Effector memory CD4-positive, alpha-beta T cell (primary cell): ENCODE results near the gene CCDC14.
A peak's percentile ranks its signal among the peaks of the same experiment; 100 is the strongest.
"Not testable (repeated sequence)": the region's sequence is repeated elsewhere in the genome, so short reads cannot be mapped to it uniquely, and the experiment has no call there.

ENCODE experiments used
- DNase-seq, 3 donors: peaks; one replicate each; pipeline ENCODE4 v3.0.0-alpha.2; 2020
- H3K27ac ChIP-seq: 2 replicates; pipeline ENCODE4 v1.7.0; 2013; ENCODE audit warnings: mild to moderate bottlenecking, low read length, moderate library complexity; ENCODE audit not compliant: insufficient read depth, poor library complexity, severe bottlenecking
- H3K27me3 ChIP-seq: replicated peaks from 2 replicates; pipeline ENCODE4 v1.7.0; 2013; ENCODE audit warnings: mild to moderate bottlenecking, low read length; ENCODE audit not compliant: insufficient read depth, control insufficient read depth, poor library complexity, severe bottlenecking
- H3K36me3 ChIP-seq: 2 replicates; pipeline ENCODE4 v1.7.0; 2013; ENCODE audit warnings: mild to moderate bottlenecking, low read length, moderate library complexity; ENCODE audit not compliant: control insufficient read depth, insufficient read depth
- H3K4me1 ChIP-seq: 2 replicates; pipeline ENCODE4 v1.7.0; 2013; ENCODE audit warnings: low read length, mild to moderate bottlenecking; ENCODE audit not compliant: control insufficient read depth, insufficient read depth, poor library complexity, severe bottlenecking
- H3K4me3 ChIP-seq: 2 replicates; pipeline ENCODE4 v1.7.0; 2013; ENCODE audit warnings: low read length, low read depth, mild to moderate bottlenecking; ENCODE audit not compliant: insufficient read depth, poor library complexity, severe bottlenecking
- H3K9me3 ChIP-seq: 2 replicates; pipeline ENCODE4 v1.7.0; 2013; ENCODE audit warnings: mild to moderate bottlenecking, low read length, moderate library complexity; ENCODE audit not compliant: control insufficient read depth

CCDC14 gene

GRCh38 chr3:123914829-123915228 lies 46.2 kb downstream of the CCDC14 start:
- Histone ChIP-seq H3K27ac (no peak overlapping the region), H3K9me3 (no peaks in the 10 kb centered on the region), H3K27me3 (no peaks in the 10 kb centered on the region), H3K4me3 (no peak overlapping the region), H3K36me3 (peaks cover 17% of the 10 kb centered on the region), H3K4me1 (no peaks in the 10 kb centered on the region)
- DNase-seq: no peak

GRCh38 chr3:123909785-123910184 lies 51.2 kb downstream of the CCDC14 start:
- no peaks in the 10 kb centered on the region for H3K4me1 ChIP-seq
- no peaks in the 10 kb centered on the region for H3K27me3 ChIP-seq
- no peak overlapping the region for H3K4me3 ChIP-seq
- H3K9me3 ChIP-seq: no peaks in the 10 kb centered on the region
- peaks cover 5% of the 10 kb centered on the region for H3K36me3 ChIP-seq
- DNase-seq: no peak
- H3K27ac ChIP-seq: no peak overlapping the region

- Histone ChIP-seq H3K36me3 (no peaks in the 10 kb centered on the region), H3K4me3 (no peak overlapping the region), H3K9me3 (no peaks in the 10 kb centered on the region), H3K27me3 (no peaks in the 10 kb centered on the region), H3K27ac (no peak overlapping the region), H3K4me1 (no peaks in the 10 kb centered on the region)
- DNase-seq: no peak
These were observed 53.3 kb downstream of the CCDC14 start for GRCh38 chr3:123907720-123908119.

- Histone ChIP-seq H3K27ac (no peak overlapping the region), H3K36me3 (no peaks in the 10 kb centered on the region), H3K4me1 (no peaks in the 10 kb centered on the region), H3K27me3 (no peaks in the 10 kb centered on the region), H3K4me3 (no peak overlapping the region), H3K9me3 (no peaks in the 10 kb centered on the region)
- no peak for DNase-seq
These were observed 61.6 kb downstream of the CCDC14 start for GRCh38 chr3:123899300-123899865.

GRCh38 chr3:123893012-123893411 lies 68.0 kb downstream of the CCDC14 start:
- H3K4me1 ChIP-seq: no peaks in the 10 kb centered on the region
- H3K4me3 ChIP-seq: no peak overlapping the region
- no peaks in the 10 kb centered on the region for H3K27me3 ChIP-seq
- H3K9me3 ChIP-seq: no peaks in the 10 kb centered on the region
- no peak overlapping the region for H3K27ac ChIP-seq
- DNase-seq: no peak
- H3K36me3 ChIP-seq: no peaks in the 10 kb centered on the region

- no peak overlapping the region for H3K4me3 ChIP-seq
- no peaks in the 10 kb centered on the region for H3K27me3 ChIP-seq
- no peaks in the 10 kb centered on the region for H3K36me3 ChIP-seq
- no peaks in the 10 kb centered on the region for H3K9me3 ChIP-seq
- no peak overlapping the region for H3K27ac ChIP-seq
- DNase-seq: no peak
- H3K4me1 ChIP-seq: no peaks in the 10 kb centered on the region
These were observed 68.8 kb downstream of the CCDC14 start for GRCh38 chr3:123892195-123892594.

GRCh38 chr3:123890991-123891390 lies 70.0 kb downstream of the CCDC14 start:
- DNase-seq, H3K27me3 ChIP-seq, H3K27ac ChIP-seq, H3K36me3 ChIP-seq, H3K4me1 ChIP-seq, H3K4me3 ChIP-seq, H3K9me3 ChIP-seq: not testable (repeated sequence)

GRCh38 chr3:123890162-123890561 lies 70.9 kb downstream of the CCDC14 start:
- not testable (repeated sequence) for H3K36me3 ChIP-seq, H3K27me3 ChIP-seq, H3K4me1 ChIP-seq, DNase-seq, H3K9me3 ChIP-seq, H3K4me3 ChIP-seq, H3K27ac ChIP-seq

GRCh38 chr3:123884993-123885392 lies 76.0 kb downstream of the CCDC14 start:
- no peak for DNase-seq
- H3K4me3 ChIP-seq: no peak overlapping the region

GRCh38 chr3:123884203-123884831 lies 76.7 kb downstream of the CCDC14 start, which contains the start of gene MYLK:
TSS of gene MYLK (minus strand) at chr3:123884332. CDS start at chr3:123793841, 90,491 bp downstream.
- Histone ChIP-seq H3K27me3 (peaks cover 16% of the 10 kb centered on the region), H3K27ac (no peak within 1 kb of the TSS), H3K36me3 (no peaks in the 10 kb centered on the region), H3K4me1 (peaks cover 6% of the 10 kb centered on the region), H3K4me3 (no peak within 1 kb of the TSS), H3K9me3 (no peaks in the 10 kb centered on the region)
- peak in 1 of 3 donors; percentile 4 for DNase-seq

More at GRCh38 chr3:123884993-123885392, 76.0 kb downstream of the CCDC14 start:
- peaks cover 16% of the 10 kb centered on the region for H3K27me3 ChIP-seq
- no peaks in the 10 kb centered on the region for H3K36me3 ChIP-seq
- no peaks in the 10 kb centered on the region for H3K9me3 ChIP-seq
- H3K27ac ChIP-seq: no peak overlapping the region
- H3K4me1 ChIP-seq: peaks cover 6% of the 10 kb centered on the region
